Neuronal stem cell (in vitro differentiated cells): ENCODE results near the gene PLEKHA6.

ENCODE experiments used
- DNase-seq: peaks from one replicate; pipeline ENCODE4 v3.0.0-alpha.2; 2013; ENCODE audit warnings: low spot score
- H2AFZ ChIP-seq: one replicate; pipeline ENCODE4 v1.6.1; 2013; ENCODE audit warnings: mild to moderate bottlenecking, low read length, inconsistent platforms
- H2AK5ac ChIP-seq: 2 replicates; pipeline ENCODE4 v1.6.1; 2013; ENCODE audit warnings: low read depth, mild to moderate bottlenecking, inconsistent platforms, low read length, moderate library complexity, mixed read lengths
- H2BK120ac ChIP-seq: 2 replicates; pipeline ENCODE4 v1.6.1; 2013; ENCODE audit warnings: low read depth, mild to moderate bottlenecking, inconsistent platforms, low read length, moderate library complexity, mixed read lengths
- H2BK12ac ChIP-seq: one replicate; pipeline ENCODE4 v1.6.1; 2013; ENCODE audit warnings: low read length, inconsistent platforms
- H2BK15ac ChIP-seq: 2 replicates; pipeline ENCODE4 v1.6.1; 2013; ENCODE audit warnings: mild to moderate bottlenecking, low read length, inconsistent platforms, mixed read lengths
- H2BK5ac ChIP-seq: one replicate; pipeline ENCODE4 v1.6.1; 2013; ENCODE audit warnings: inconsistent platforms, mild to moderate bottlenecking, low read length, moderate library complexity
- H3K14ac ChIP-seq: one replicate; pipeline ENCODE4 v1.6.1; 2013; ENCODE audit warnings: low read length, inconsistent platforms
- H3K18ac ChIP-seq: 2 replicates; pipeline ENCODE4 v1.6.1; 2013; ENCODE audit warnings: low read length, inconsistent platforms
- H3K23ac ChIP-seq: 2 replicates; pipeline ENCODE4 v1.6.1; 2013; ENCODE audit warnings: low read depth, mild to moderate bottlenecking, mixed read lengths, low read length, inconsistent platforms; ENCODE audit not compliant: poor library complexity
- H3K27ac ChIP-seq: replicated peaks from 3 replicates; pipeline ENCODE4 v1.5.1; 2013; ENCODE audit warnings: low read length, inconsistent platforms
- H3K27me3 ChIP-seq, 3 experiments: 2 replicates each; pipeline ENCODE4 v1.6.1; 2013; ENCODE audit warnings: low read length in 3 of 3, mild to moderate bottlenecking in 2 of 3, inconsistent platforms in 1 of 3, low read depth in 1 of 3, mixed read lengths in 1 of 3, moderate library complexity in 1 of 3; ENCODE audit not compliant: control insufficient read depth in 3 of 3, insufficient read depth in 3 of 3
- H3K36me3 ChIP-seq, 2 donors: replicated peaks in 1 of 2; 2 replicates each; pipeline ENCODE4 v1.6.1; 2013; ENCODE audit warnings: low read length in 2 of 2; ENCODE audit not compliant: control insufficient read depth in 2 of 2, insufficient read depth in 2 of 2
- H3K4ac ChIP-seq: 2 replicates; pipeline ENCODE4 v1.6.1; 2013; ENCODE audit warnings: inconsistent platforms, mild to moderate bottlenecking, low read length, moderate library complexity
- H3K4me1 ChIP-seq, 2 donors: 1 replicate in 1 of 2; 2 replicates in 1 of 2; pipeline ENCODE4 v1.6.1; 2013; ENCODE audit warnings: low read length in 2 of 2, low read depth in 1 of 2; ENCODE audit not compliant: control insufficient read depth in 2 of 2, insufficient read depth in 1 of 2
- H3K4me2 ChIP-seq: one replicate; pipeline ENCODE4 v1.6.1; 2013; ENCODE audit warnings: mild to moderate bottlenecking, low read length, inconsistent platforms; ENCODE audit not compliant: insufficient read depth, poor library complexity, severe bottlenecking
- H3K4me3 ChIP-seq, 2 donors: 2 replicates each; pipeline ENCODE4 v1.5.1; 2013; ENCODE audit warnings: low read length in 2 of 2, mild to moderate bottlenecking in 2 of 2, inconsistent platforms in 1 of 2, moderate library complexity in 1 of 2
- H3K79me1 ChIP-seq: one replicate; pipeline ENCODE4 v1.6.1; 2013; ENCODE audit warnings: low read depth, mild to moderate bottlenecking, inconsistent platforms, low read length, moderate library complexity
- H3K9ac ChIP-seq: one replicate; pipeline ENCODE4 v1.6.1; 2013; ENCODE audit warnings: mild to moderate bottlenecking, low read depth, low read length, inconsistent platforms; ENCODE audit not compliant: poor library complexity
- H3K9me3 ChIP-seq, 2 donors: replicated peaks in 1 of 2; 2 replicates each; pipeline versions ENCODE3 to v1.6.1; 2013; ENCODE audit warnings: low read length in 2 of 2, mild to moderate bottlenecking in 2 of 2, inconsistent platforms in 1 of 2, low read depth in 1 of 2, mixed read lengths in 1 of 2, moderate library complexity in 1 of 2; ENCODE audit not compliant: control insufficient read depth in 2 of 2, insufficient read depth in 1 of 2
- H4K8ac ChIP-seq: one replicate; pipeline ENCODE4 v1.6.1; 2013; ENCODE audit warnings: low read depth, mild to moderate bottlenecking, inconsistent platforms, low read length, moderate library complexity
- H4K91ac ChIP-seq: one replicate; pipeline ENCODE4 v1.6.1; 2013; ENCODE audit warnings: low read length, low read depth, mild to moderate bottlenecking, inconsistent platforms; ENCODE audit not compliant: poor library complexity
- WGBS, 2 donors: extraction: QIAGEN DNeasy Blood & Tissue Kit; methylation state at CpG; one replicate each; pipeline ENCODE4 v1.1.7; 2013; ENCODE audit warnings: missing lambda C conversion rate in 2 of 2, mixed read lengths in 1 of 2; ENCODE audit not compliant: insufficient read length in 2 of 2, insufficient replicate concordance in 1 of 2; ENCODE audit errors: extremely low coverage in 2 of 2; 5-methylcytosine and 5-hydroxymethylcytosine counted together

Gene PLEKHA6

DNA sequence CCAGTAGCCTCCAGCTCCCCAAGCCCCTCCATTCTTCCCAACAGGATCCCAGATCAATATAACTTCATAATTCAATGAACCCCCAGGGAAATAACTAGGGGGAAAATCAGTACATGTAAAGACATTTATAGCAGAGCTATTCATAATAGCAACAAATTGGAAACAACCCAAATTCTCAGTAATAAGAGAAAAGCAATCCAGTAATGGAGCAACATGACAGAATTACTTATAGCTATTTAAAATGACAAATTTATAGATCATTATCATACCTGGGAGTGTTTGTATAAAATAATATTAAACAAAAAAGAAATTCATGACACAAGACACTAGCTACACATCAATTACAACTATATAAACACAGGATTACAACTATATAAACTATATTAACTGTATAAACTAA, 20.2 kb downstream of the PLEKHA6 start:
- Histone ChIP-seq H3K4ac (no peak overlapping the region), H3K4me2 (no peak overlapping the region), H3K79me1 (no peaks in the 10 kb centered on the region), H2BK5ac (no peak overlapping the region), H3K18ac (no peak overlapping the region), H3K9ac (no peak overlapping the region), H2BK12ac (no peak overlapping the region), H3K9me3 (no peaks in the 10 kb centered on the region), H3K27me3 (peaks cover 0 to 69% (median 2%) of the 10 kb centered on the region in 3 experiments), H2BK120ac (no peak overlapping the region), H2BK15ac (no peak overlapping the region), H3K27ac (no peak overlapping the region), H4K8ac (no peak overlapping the region), H3K23ac (no peak overlapping the region), H4K91ac (no peak overlapping the region), H2AFZ (no peak overlapping the region), H2AK5ac (no peak overlapping the region), H3K36me3 (no peaks in the 10 kb centered on the region), H3K4me3 (no peak overlapping the region), H3K14ac (no peak overlapping the region), H3K4me1 (peaks cover 11 to 58% of the 10 kb centered on the region in 2 donors)
- DNase-seq: no peak

DNA sequence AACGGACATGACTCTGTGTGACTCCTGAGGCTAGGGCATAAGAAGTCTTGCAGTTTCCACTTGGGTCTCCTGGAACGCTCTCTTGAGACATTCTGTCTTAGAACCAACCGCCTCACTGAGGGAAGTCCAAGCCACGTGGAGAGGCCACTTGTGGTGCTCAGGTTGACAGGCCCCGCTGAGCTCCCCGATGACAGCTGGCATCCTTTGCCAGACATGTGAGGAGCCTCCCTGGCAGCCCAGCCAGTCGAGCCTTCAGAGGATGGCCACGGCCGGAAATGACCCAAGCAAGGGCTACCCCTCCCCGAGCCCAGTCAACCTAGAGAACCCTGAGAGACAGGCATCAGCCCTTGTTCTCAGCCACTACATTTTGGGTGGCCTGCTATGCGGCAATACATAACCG, 20.7 kb downstream of the PLEKHA6 start:
- H3K4me3 ChIP-seq: no peak overlapping the region
- H2AK5ac ChIP-seq: no peak overlapping the region
- H3K4me2 ChIP-seq: no peak overlapping the region
- no peak overlapping the region for H2BK15ac ChIP-seq
- no peaks in the 10 kb centered on the region for H3K79me1 ChIP-seq
- H3K9me3 ChIP-seq: no peaks in the 10 kb centered on the region
- H3K36me3 ChIP-seq: no peaks in the 10 kb centered on the region
- H3K18ac ChIP-seq: no peak overlapping the region
- no peak overlapping the region for H4K8ac ChIP-seq
- no peak overlapping the region for H2BK5ac ChIP-seq
- H2BK120ac ChIP-seq: no peak overlapping the region
- peaks cover 11 to 58% of the 10 kb centered on the region in 2 donors for H3K4me1 ChIP-seq
- no CpG with 5 or more reads among the region's 12 CpGs for WGBS, 2 donors
- no peak overlapping the region for H3K14ac ChIP-seq
- no peak overlapping the region for H3K23ac ChIP-seq
- no peak overlapping the region for H3K9ac ChIP-seq
- peaks cover 0 to 71% (median 2%) of the 10 kb centered on the region in 3 experiments for H3K27me3 ChIP-seq
- no peak overlapping the region for H3K4ac ChIP-seq
- no peak overlapping the region for H3K27ac ChIP-seq
- H2AFZ ChIP-seq: no peak overlapping the region
- DNase-seq: no peak
- H4K91ac ChIP-seq: no peak overlapping the region
- H2BK12ac ChIP-seq: no peak overlapping the region

DNA sequence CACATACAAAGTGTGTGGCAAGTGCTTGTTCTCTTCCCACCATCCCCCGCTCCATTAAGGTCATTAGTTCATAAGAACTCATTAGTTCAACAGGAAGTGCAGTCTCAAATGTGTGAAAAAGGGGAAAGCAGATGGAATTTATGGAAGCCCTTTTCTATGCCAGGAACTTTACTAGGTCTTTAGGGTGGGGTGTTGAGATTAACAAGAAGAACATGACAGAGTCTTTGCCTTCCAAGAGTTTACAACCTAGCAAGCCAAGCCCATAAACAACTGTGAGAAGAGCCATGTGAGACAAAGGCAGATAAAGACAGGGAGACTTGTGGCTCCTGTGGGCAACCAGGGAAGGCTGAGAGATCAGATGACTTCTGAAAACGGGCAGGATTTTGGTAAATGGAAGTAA, 21.4 kb downstream of the PLEKHA6 start:
- no peak overlapping the region for H2AK5ac ChIP-seq
- H3K9ac ChIP-seq: no peak overlapping the region
- no peaks in the 10 kb centered on the region for H3K9me3 ChIP-seq
- no peak overlapping the region for H4K91ac ChIP-seq
- no peak overlapping the region for H2BK120ac ChIP-seq
- no peak overlapping the region for H2BK12ac ChIP-seq
- no peak overlapping the region for H4K8ac ChIP-seq
- DNase-seq: no peak
- no peak overlapping the region for H3K4me3 ChIP-seq
- H3K27me3 ChIP-seq: peaks cover 0 to 68% (median 2%) of the 10 kb centered on the region in 3 experiments
- H3K4me1 ChIP-seq: peaks cover 11 to 57% of the 10 kb centered on the region in 2 donors
- no peak overlapping the region for H3K14ac ChIP-seq
- H3K79me1 ChIP-seq: no peaks in the 10 kb centered on the region
- no peak overlapping the region for H2BK5ac ChIP-seq
- no peak overlapping the region for H3K27ac ChIP-seq
- H3K4ac ChIP-seq: no peak overlapping the region
- no peak overlapping the region for H2AFZ ChIP-seq
- no peaks in the 10 kb centered on the region for H3K36me3 ChIP-seq
- no CpG with 5 or more reads among the region's 2 CpGs for WGBS, 2 donors
- no peak overlapping the region for H3K23ac ChIP-seq
- H2BK15ac ChIP-seq: no peak overlapping the region
- H3K18ac ChIP-seq: no peak overlapping the region
- no peak overlapping the region for H3K4me2 ChIP-seq

DNA sequence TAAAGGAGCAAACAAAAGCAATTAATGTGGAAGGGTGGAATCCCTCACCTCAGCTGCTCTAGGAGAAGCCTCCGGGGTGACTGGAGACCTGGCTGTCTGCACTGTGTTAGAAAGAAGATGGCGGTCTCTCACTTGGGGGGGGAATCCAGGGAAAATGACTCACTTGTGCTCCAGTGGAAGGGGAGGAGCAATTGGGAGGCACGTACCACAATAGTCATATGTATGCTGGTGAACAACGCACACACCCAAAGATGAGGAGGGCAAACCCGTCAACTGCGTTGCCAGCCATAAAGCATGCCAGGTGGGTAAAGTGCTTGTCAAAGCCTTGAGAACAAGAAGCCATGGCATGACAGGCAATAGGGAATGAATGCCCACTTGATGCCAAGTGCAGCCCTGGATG, 22.1 kb downstream of the PLEKHA6 start:
- Histone ChIP-seq H3K27ac (no peak overlapping the region), H3K14ac (no peak overlapping the region), H3K36me3 (no peaks in the 10 kb centered on the region), H3K4me1 (peaks cover 11 to 51% of the 10 kb centered on the region in 2 donors), H2BK12ac (no peak overlapping the region), H3K23ac (no peak overlapping the region), H3K9ac (no peak overlapping the region), H3K9me3 (no peaks in the 10 kb centered on the region), H2AFZ (no peak overlapping the region), H3K18ac (no peak overlapping the region), H4K8ac (no peak overlapping the region), H2BK15ac (no peak overlapping the region), H2BK5ac (no peak overlapping the region), H2BK120ac (no peak overlapping the region), H4K91ac (no peak overlapping the region), H3K79me1 (no peaks in the 10 kb centered on the region), H3K27me3 (peaks cover 0 to 65% (median 2%) of the 10 kb centered on the region in 3 experiments), H3K4me2 (no peak overlapping the region), H3K4me3 (no peak overlapping the region), H3K4ac (no peak overlapping the region), H2AK5ac (no peak overlapping the region)
- WGBS, 2 donors: no CpG with 5 or more reads among the region's 6 CpGs
- no peak for DNase-seq
